ENCODE measurements around the gene NAXD. TPM values are rescaled to one million over a fixed set of nuclear protein-coding genes. Genes with fewer than 3 reads are reported as not detected.

Gene NAXD
- total RNA-seq, 1 donor from 2014 or later, result 27.4 TPM

GRCh38 chr13:110627351-110627750 is 12.0 kb downstream of the NAXD start:
- H3K4me1 ChIP-seq, result no peaks in the 10 kb centered on the region
- no peaks in the 10 kb centered on the region for H3K27me3 ChIP-seq (ENCODE audit: low read depth)
- TF ChIP-seq CTCF (IDR thresholded peaks at IDR 0.05), result no peak
- no peak for DNase-seq
- peaks cover 85% of the 10 kb centered on the region for H3K36me3 ChIP-seq
- no peaks in the 10 kb centered on the region for H3K9me3 ChIP-seq
- intact Hi-C loops (cut with DNase I), result no loop called here
- H3K4me3 ChIP-seq, result no peak overlapping the region
- no peak for ATAC-seq
- no peak overlapping the region for H3K27ac ChIP-seq

GRCh38 chr13:110627761-110628476 is 12.6 kb downstream of the NAXD start:
- DNase-seq, result no peak
- no peak overlapping the region for H3K4me3 ChIP-seq
- no peaks in the 10 kb centered on the region for H3K9me3 ChIP-seq
- no peak for TF ChIP-seq CTCF (IDR thresholded peaks at IDR 0.05)
- H3K36me3 ChIP-seq, result peaks cover 83% of the 10 kb centered on the region
- peak in 1 of 2 donors; percentile 9 for ATAC-seq
- no peak overlapping the region for H3K27ac ChIP-seq
- intact Hi-C loops (cut with DNase I), result no loop called here
- H3K4me1 ChIP-seq, result no peaks in the 10 kb centered on the region
- H3K27me3 ChIP-seq (ENCODE audit: low read depth), result no peaks in the 10 kb centered on the region

- DNase-seq (peak; percentile 28), ATAC-seq (peak in 1 of 2 donors; percentile 11)
- Histone ChIP-seq H3K27me3 (ENCODE audit: low read depth) (no peaks in the 10 kb centered on the region), H3K27ac (no peak overlapping the region), H3K4me3 (no peak overlapping the region), H3K9me3 (no peaks in the 10 kb centered on the region), H3K36me3 (peaks cover 77% of the 10 kb centered on the region), H3K4me1 (no peaks in the 10 kb centered on the region)
- no peak for TF ChIP-seq CTCF (IDR thresholded peaks at IDR 0.05)
- intact Hi-C loops (cut with DNase I), result no loop called here
Observed at GRCh38 chr13:110628477-110628793, 13.1 kb downstream of the NAXD start.

GRCh38 chr13:110628952-110629701 is 13.8 kb downstream of the NAXD start:
- peaks cover 70% of the 10 kb centered on the region for H3K36me3 ChIP-seq

GRCh38 chr13:110629735-110630134 is 14.4 kb downstream of the NAXD start:
- no peak overlapping the region for H3K4me3 ChIP-seq
- intact Hi-C loops (cut with DNase I), result no loop called here
- no peak for TF ChIP-seq CTCF (IDR thresholded peaks at IDR 0.05)
- no peak overlapping the region for H3K27ac ChIP-seq
- H3K36me3 ChIP-seq, result peaks cover 70% of the 10 kb centered on the region
- ATAC-seq (no peak), DNase-seq (no peak)
- no peaks in the 10 kb centered on the region for H3K4me1 ChIP-seq
- H3K27me3 ChIP-seq (ENCODE audit: low read depth), result no peaks in the 10 kb centered on the region
- H3K9me3 ChIP-seq, result no peaks in the 10 kb centered on the region

More at GRCh38 chr13:110628952-110629701, 13.8 kb downstream of the NAXD start:
- H3K27ac ChIP-seq, result no peak overlapping the region
- H3K9me3 ChIP-seq, result no peaks in the 10 kb centered on the region
- no peaks in the 10 kb centered on the region for H3K4me1 ChIP-seq
- ATAC-seq (no peak), DNase-seq (peak; percentile 35)
- intact Hi-C loops (cut with DNase I), result no loop called here
- H3K27me3 ChIP-seq (ENCODE audit: low read depth), result no peaks in the 10 kb centered on the region
- no peak overlapping the region for H3K4me3 ChIP-seq
- no peak for TF ChIP-seq CTCF (IDR thresholded peaks at IDR 0.05)
